Neural cell (in vitro differentiated cells): ENCODE results near the gene UTS2. TPM values are rescaled to one million over a fixed set of nuclear protein-coding genes. Genes with fewer than 3 reads are reported as not detected.

Source experiments
- H2AFZ ChIP-seq: fragments of 200-600, 300-800 bp; sonication (generic), shearing (Covaris generic); 2 replicates; pipeline ENCODE4 v1.6.0; 2014; ENCODE audit warnings: low read depth, mild to moderate bottlenecking, antibody characterized with exemption, low read length, moderate library complexity
- H3F3A ChIP-seq: fragments of 200-600 bp; shearing (Covaris generic); 2 replicates; pipeline ENCODE4 v1.6.1; 2016; ENCODE audit warnings: mild to moderate bottlenecking, moderate library complexity, mixed read lengths, antibody characterized with exemption, low read length; ENCODE audit not compliant: insufficient read depth, poor library complexity, severe bottlenecking
- H3K27ac ChIP-seq: fragments of 200-600, 300-800 bp; sonication (generic), shearing (Covaris generic); 2 replicates; pipeline ENCODE4 v1.5.1; 2014; ENCODE audit warnings: mild to moderate bottlenecking, low read length, moderate library complexity
- H3K27me3 ChIP-seq: fragments of 300-800, 200-600 bp; sonication (generic), shearing (Covaris generic); 2 replicates; pipeline ENCODE4 v1.6.0; 2014; ENCODE audit warnings: mild to moderate bottlenecking, low read depth, low read length, moderate library complexity; ENCODE audit not compliant: insufficient read depth
- H3K36me3 ChIP-seq: fragments of 300-800, 200-600 bp; sonication (generic), shearing (Covaris generic); 2 replicates; pipeline ENCODE4 v1.5.1; 2014; ENCODE audit warnings: mild to moderate bottlenecking, antibody characterized with exemption, low read length, moderate library complexity; ENCODE audit not compliant: insufficient read depth
- H3K4me2 ChIP-seq: fragments of 300-800, 200-600 bp; sonication (generic), shearing (Covaris generic); 2 replicates; pipeline ENCODE4 v1.6.0; 2014; ENCODE audit warnings: mild to moderate bottlenecking, low read length
- H3K4me3 ChIP-seq: fragments of 300-800, 200-600 bp; sonication (generic), shearing (Covaris generic); 2 replicates; pipeline ENCODE4 v1.5.1; 2014; ENCODE audit warnings: mild to moderate bottlenecking, low read length, moderate library complexity
- H3K79me2 ChIP-seq: fragments of 200-600 bp; shearing (Covaris generic); replicated peaks from 2 replicates; pipeline ENCODE4 v1.6.0; 2014; ENCODE audit warnings: mild to moderate bottlenecking, low read length, moderate library complexity; ENCODE audit not compliant: insufficient read depth
- H3K9ac ChIP-seq: fragments of 300-800, 200-600 bp; sonication (generic), shearing (Covaris generic); 2 replicates; pipeline ENCODE4 v1.6.1; 2016; ENCODE audit warnings: mild to moderate bottlenecking, low read length, mixed read lengths
- H3K9me2 ChIP-seq: fragments of 200-600 bp; shearing (Covaris generic); 2 replicates; pipeline ENCODE4 v1.6.1; 2016; ENCODE audit warnings: mild to moderate bottlenecking, low read length, mixed read lengths; ENCODE audit not compliant: insufficient read depth
- H3K9me3 ChIP-seq: fragments of 200-600, 300-800 bp; sonication (generic), shearing (Covaris generic); 2 replicates; pipeline ENCODE4 v1.6.1; 2016; ENCODE audit warnings: mild to moderate bottlenecking, mixed run types, low read length, moderate library complexity, mixed read lengths
- H4K20me1 ChIP-seq: fragments of 200-600 bp; shearing (Covaris generic); 2 replicates; pipeline ENCODE4 v1.6.1; 2016; ENCODE audit warnings: mild to moderate bottlenecking, mixed run types; ENCODE audit not compliant: insufficient read depth
- CTCF ChIP-seq: fragments of 450-650 bp; IDR thresholded peaks from 2 replicates; pipeline ENCODE4 v1.5.1; 2014; ENCODE audit warnings: antibody characterized with exemption, mild to moderate bottlenecking, moderate library complexity; ENCODE audit not compliant: poor library complexity, severe bottlenecking
- EP300 ChIP-seq: fragments of 450-650 bp; conservative IDR thresholded peaks from 2 replicates; pipeline ENCODE4 v1.6.1; 2014; ENCODE audit warnings: antibody characterized with exemption, mild to moderate bottlenecking, moderate library complexity; ENCODE audit not compliant: poor library complexity, severe bottlenecking
- RAD21 ChIP-seq: fragments of 450-650 bp; conservative IDR thresholded peaks from 2 replicates; pipeline ENCODE4 v1.6.1; 2014; ENCODE audit warnings: antibody characterized with exemption, mild to moderate bottlenecking, moderate library complexity
- REST ChIP-seq: IDR thresholded peaks from 2 replicates; pipeline ENCODE4 v1.6.1; 2012; ENCODE audit warnings: borderline replicate concordance
- SMC3 ChIP-seq: fragments of 450-650 bp; conservative IDR thresholded peaks from 2 replicates; pipeline ENCODE4 v1.6.1; 2014; ENCODE audit warnings: antibody characterized with exemption, mild to moderate bottlenecking, moderate library complexity; ENCODE audit not compliant: poor library complexity
- TAF1 ChIP-seq: IDR thresholded peaks from 2 replicates; pipeline ENCODE4 v1.6.1; 2012; ENCODE audit warnings: low read depth
- polyA plus RNA-seq: library from polyadenylated mRNA; depleted of rRNA; stranded (reverse); fragments of >200 nt; gene quantifications from 2 replicates; pipeline ENCODE4 v1.2.3, GENCODE V29; 2014

The UTS2 gene
- polyA plus RNA-seq, 1 donor from 2014 or later, result 2.4 TPM

- H3K79me2 ChIP-seq, result no peaks in the 10 kb centered on the region
- no peaks in the 10 kb centered on the region for H3F3A ChIP-seq
- no peaks in the 10 kb centered on the region for H4K20me1 ChIP-seq
- H3K9ac ChIP-seq, result no peak overlapping the region
- no peak overlapping the region for H3K4me2 ChIP-seq
- no peaks in the 10 kb centered on the region for H3K9me2 ChIP-seq
- H3K36me3 ChIP-seq, result no peaks in the 10 kb centered on the region
- no peaks in the 10 kb centered on the region for H3K9me3 ChIP-seq
- no peak for TF ChIP-seq RAD21
- no peak for TF ChIP-seq REST
- no peak for TF ChIP-seq SMC3
- no peak for TF ChIP-seq CTCF
- no peak for TF ChIP-seq EP300
- TF ChIP-seq TAF1, result no peak
- H3K27me3 ChIP-seq, result no peaks in the 10 kb centered on the region
- no peak overlapping the region for H2AFZ ChIP-seq
- no peak overlapping the region for H3K4me3 ChIP-seq
- H3K27ac ChIP-seq, result no peak overlapping the region
Measured at GRCh38 chr1:7805460-7805859, 47.4 kb downstream of the UTS2 start.

Other genes starting within 250 kb of the UTS2 start
- gene VAMP3, start 81.8 kb downstream of the UTS2 start, polyA plus RNA-seq, result 20.2 and 22.1 TPM in 2 replicates
- 0.64 and 0.84 TPM in 2 replicates for gene PER3, start 68.8 kb downstream of the UTS2 start, polyA plus RNA-seq
- gene TNFRSF9, start 87.8 kb upstream of the UTS2 start, polyA plus RNA-seq, result 0.38 TPM in 1 of 2 replicates, not detected in the other
- gene PARK7, start 108.6 kb upstream of the UTS2 start, polyA plus RNA-seq, result 352 and 378 TPM in 2 replicates
- 72.5 and 72.9 TPM in 2 replicates for gene ERRFI1, start 173.2 kb upstream of the UTS2 start, polyA plus RNA-seq